GM19397 (cell line): ENCODE data around the gene FANCD2.
"Not testable (repeated sequence)": the region's sequence is repeated elsewhere in the genome, so short reads cannot be mapped to it uniquely, and the experiment has no call there.

Experiments used
- ATAC-seq: cut with Tn5 transposase; IDR thresholded peaks from one replicate; pipeline ENCODE4 v1.9.1; 2021; ENCODE audit warnings: mild to moderate bottlenecking, moderate library complexity; ENCODE audit not compliant: unreplicated experiment

Gene FANCD2

DNA sequence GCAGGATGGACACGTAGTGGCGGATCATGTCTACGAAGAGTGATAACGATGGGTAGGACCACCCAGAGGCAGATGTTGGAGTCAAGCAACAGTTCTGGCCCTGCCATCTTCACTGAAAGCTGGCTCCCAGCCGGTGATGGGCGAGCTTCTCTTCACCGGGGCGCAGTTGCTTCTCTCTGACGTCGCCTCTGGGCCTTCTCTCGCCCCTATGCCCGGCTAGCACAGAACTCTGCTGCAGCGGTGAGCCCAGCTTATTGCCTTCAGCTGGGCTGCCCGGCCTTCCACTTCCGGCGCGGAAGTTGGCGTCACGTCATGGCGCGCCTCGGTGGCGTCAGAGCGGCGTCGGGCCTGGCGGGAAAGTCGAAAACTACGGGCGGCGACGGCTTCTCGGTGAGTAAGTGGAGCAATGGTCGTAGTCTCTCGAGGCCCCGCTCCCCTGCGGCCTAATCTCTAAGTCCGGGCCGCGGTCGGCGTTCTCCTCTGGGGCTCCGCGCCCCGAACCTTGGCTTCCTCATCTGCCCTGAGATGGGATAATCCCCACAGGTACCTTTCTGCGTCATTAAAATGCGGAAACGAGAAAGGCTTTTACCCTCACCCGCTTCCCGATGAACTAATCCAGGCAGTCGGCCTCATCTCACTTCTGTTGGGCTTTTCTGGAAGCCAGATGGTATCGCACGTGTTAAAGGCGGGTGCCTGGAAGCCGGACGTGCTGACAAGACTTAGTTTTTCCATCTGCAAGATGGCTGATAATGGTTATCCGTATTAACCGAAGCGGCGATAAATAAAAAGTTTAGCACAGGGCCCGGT is at the start of gene FANCD2:
FANCD2 (plus strand) TSS at position 354 of the 807 bp plus-strand sequence. CDS start 2,221 bp downstream, outside the sequence.
- peak; percentile 91 for ATAC-seq

DNA sequence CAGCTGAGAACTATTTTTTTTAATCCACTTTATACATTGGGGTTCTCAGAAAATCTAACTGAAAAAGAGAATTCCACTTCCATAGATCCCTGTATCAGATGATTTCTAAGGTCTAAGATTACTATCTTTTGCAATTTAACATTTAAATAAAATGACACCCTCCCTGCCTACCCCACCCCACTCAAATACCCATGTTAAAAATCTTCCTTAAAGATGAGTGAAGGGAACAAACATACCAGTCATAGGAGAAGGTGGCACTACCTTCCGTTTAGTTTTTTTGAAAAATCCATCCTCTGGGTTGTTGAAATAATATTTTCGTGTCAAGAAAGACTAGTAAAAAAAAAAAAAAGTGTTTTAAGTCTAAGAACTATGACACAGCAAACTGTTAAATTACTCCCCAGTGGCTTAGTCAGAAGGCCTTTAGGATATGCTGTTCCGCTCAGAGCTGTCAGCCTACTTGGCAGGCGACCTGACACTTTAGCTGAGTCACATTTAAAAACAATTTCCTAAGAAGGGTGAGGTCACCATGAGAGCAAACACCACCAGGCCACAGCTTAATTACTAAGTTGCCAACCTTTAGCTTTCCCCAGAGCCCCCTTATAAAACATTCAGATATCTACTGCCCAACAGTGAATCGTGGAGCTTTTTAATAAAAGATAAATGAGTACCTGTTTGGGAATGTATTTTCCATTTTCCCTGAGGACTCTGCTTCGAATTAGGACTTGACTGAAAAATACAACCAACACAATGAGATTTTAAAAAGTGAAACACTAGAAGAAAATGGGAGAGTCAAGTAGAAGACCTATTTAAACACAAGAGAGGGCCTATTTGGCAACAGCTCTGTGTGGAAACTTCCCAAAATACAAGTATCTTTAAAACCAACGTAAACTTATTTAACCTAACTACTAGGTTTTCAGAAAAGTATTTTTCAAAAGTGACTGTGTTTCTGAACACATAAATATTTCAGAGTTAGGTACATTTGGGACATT is 49.2 kb upstream of the FANCD2 start:
- no peak for ATAC-seq

DNA sequence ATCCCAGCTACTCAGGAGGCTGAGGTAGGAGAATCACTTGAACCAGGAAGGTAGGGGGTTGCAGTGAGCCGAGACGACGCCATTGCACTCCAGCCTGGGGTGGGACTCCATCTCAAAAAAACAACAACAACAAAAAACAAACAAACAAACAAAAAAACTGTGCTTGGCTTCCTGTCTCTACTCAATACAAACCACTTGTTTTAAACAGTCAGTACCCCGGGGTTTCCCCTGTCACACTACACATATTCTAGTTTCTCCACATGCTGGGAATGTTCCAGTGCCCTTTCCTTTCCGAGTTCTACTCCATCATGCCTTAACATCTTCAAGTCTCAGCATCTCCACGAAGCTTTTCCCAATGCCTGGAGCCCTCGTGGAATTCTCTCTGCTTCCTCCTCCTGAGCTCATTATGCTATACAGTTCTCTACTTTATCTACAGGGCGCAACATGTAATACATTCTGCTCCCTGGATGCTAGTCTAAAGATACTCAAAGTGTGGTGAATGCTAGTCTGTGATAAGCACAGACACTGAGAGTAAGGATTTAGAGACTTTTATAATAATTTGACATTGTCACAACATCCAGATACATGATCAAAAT is 47.4 kb upstream of the FANCD2 start:
- ATAC-seq: no peak

DNA sequence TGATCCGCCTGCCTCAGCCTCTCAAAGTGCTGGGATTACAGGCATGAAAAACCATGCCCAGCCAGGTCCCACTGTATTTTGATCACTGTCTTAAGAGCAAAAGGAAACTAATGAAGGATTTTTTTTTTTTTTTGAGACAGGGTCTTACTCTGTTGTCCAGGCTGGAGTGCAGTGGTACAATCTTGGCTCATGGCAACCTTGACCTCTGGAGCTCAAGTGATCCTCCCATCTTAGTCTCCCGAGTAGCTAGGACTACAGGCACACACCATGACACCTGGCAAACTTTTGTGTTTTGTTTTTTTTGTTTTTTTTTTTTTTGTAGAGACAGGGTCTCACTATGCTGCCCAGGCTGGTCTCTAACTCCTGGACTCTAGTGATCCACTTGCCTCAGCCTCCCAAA is 46.0 kb upstream of the FANCD2 start:
- no peak for ATAC-seq

DNA sequence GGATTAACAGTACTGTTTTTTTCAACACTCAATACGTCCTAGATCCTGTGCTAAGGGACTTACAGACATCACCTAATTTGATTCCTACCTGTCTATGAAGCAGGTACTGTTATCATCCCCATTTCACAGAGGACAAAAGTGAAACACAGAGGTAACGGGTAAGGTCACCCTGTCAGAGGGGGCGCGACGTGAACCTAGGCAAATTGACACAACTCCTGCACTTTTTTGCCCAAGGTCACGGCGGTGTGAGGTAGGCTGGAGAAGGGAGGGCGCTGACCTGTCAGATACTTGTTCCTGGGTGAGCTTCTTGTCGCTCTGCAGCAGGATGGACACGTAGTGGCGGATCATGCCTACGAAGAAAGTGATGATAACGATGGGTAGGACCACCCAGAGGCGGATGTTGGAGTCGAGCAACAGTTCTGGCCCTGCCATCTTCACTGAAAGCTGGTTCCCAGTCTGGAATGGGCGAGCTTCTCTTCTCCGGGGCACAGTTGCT is 40.0 kb upstream of the FANCD2 start:
- peak; percentile 31 for ATAC-seq

DNA sequence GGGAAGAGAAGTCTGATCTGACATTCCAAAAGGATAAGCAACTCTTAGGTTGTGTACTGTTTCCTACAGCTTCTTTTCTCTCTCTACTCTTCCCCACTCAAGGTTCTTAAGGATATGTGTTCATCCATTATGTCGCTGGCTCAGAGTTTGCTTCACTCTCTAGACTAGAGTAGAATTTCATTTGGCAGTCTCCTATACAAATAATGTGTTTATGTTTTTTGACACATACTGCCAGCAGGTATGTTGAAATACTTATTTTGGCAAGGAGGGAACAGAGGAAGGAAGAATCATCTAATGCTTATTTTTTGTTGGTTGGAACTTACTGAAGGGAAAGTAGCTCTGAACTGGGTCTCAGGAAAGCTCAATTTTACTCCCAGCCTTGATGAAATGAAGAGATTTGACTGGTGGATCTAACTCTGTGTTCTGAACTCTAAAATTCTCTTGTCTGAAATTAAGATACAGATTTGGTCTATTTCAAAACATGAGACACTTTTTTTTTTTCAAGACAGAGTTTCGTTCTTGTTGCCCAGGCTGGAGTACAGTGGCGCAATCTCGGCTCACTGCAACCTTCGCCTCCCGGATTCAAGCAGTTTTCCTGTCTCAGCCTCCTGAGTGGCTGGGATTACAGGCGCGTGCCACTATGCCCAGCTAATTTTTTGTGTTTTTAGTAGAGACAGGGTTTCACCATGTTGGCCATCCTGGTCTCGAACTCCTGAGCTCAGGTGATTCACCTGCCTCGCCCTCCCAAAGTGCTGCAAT is 32.0 kb upstream of the FANCD2 start:
- ATAC-seq: no peak

DNA sequence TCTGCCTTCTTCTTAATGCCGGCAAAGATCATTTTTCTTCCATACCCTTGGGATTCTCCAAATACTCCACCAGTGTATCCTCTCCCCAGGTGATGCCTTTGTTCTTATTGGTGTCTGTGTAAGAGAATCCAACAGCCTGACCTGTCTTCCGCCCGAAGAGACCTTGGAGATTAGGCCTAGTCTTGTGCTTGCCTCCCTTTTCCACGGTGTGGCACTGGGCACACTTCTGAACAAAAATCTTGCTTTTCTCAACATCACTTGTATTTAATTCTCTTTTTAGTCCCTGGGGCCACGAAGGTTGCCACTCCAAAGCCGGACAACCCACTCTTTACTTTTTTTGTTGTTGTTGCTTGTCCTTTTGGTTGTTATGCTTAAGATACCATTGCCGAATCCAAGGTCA is 25.6 kb upstream of the FANCD2 start:
- no peak for ATAC-seq

DNA sequence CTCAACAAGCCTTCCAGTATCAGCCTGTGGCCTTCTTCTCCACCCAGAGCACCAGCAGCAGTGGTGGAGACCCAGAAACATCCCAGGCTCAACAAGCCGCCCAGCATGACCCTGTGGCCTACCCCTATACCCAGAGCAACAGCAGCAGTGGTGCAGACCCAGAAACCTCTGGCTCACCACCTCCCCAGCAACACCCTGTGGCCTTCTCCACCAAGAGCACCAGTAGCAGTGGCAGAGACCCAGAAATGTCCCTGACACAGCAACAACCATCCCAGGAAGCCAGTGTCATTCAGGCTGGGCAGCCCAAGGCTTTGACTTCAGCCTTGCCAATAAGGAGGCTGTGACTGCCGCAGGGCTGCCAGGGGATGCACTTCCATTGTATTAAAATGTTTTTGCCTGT is 23.3 kb upstream of the FANCD2 start:
- no peak for ATAC-seq

DNA sequence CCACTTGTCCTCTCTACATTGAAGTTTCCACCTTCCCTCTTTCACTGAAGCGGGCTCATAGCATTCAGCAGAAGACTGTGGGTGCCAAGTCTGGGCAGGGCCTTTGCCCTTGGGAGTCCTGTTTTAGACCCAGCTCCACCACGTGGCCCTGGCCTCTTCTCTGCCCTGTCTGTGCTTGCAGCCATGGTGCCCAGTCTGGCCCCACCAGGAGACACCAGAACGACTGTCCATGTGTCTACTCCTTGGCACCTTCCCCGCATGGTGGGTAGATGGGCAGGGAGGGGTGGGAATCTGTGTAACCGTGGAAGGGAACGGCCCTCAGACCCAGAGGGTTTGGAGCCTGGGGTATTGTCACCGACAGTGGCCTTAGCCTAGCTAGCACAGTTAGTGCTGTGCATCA is 21.7 kb upstream of the FANCD2 start:
- ATAC-seq: no peak

DNA sequence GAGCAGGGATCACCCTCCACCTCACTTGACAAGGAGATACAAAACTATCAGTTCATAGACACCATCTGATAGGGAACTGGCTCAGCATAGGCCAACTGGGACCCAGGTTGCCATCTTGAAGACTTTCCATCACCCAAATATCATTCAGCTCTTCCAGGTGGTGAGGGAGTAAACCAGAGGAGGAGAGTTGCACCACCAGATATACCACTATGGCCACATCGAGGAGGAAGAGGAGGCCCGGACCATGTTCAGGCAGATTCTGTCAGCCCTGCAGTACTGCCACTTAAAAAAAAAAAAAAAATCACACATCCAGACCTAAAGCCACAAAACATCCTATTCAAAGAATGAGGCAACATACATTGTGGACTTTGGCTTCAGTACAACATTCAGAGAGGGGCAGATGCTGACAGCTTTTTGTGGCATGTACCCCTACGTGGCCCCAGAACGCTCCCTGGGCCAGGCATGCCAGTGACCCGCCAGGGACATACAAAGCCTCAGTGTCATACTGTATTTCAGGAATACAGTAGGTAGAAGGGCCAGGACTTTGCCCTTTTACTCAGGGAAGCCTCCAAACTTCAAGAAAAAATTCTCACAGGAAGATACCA is 21.2 kb upstream of the FANCD2 start:
- ATAC-seq: no peak

DNA sequence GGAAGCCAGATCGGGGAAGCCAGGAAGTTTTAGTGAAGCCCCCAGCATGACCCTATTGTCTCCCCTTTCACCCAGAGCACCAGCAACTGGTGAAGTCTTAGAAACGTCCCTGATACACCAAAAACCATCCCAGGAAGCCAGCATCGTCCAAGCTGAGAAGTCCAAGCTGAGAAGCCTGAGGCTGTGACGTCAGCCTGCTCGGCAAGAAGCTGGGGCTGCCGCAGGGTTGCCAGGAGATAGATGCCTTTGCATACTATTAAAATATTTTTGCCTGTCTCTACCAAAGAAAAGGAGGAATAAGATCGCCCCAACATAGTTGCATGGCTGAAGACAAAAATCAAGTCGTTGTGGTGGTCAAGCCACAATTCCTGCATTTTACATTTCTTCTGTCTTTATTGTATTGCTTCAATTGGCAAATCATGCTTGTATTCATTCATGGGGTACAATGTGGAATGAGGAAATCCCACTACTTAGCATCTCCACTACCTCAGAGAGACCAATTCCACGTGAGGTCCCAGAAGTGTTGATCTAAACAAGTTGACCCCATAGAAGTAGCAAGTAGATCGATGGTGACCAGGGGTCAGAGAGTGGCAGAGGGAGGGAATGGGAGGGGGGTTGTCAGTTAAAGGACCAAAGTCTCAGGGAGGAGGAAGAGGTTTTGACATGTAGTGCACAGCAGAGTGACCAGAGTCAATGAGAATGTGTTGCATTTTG is 20.0 kb upstream of the FANCD2 start:
- ATAC-seq: no peak

DNA sequence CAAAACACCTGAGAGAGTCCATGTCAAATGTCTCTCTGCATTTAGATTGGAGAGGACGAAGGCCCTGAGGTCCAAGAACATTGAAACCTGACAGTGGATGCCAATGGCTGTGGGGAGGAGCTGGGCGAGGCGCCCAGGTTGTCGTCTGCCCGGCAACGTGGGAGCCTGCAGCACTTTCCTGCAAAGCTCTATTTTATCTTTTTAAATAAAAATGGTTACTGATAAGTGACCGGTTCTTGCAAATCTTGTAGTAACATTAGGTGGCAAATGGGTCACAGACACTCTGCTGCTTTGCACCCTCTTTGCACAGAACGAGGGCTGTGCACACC is 19.5 kb upstream of the FANCD2 start:
- no peak for ATAC-seq

DNA sequence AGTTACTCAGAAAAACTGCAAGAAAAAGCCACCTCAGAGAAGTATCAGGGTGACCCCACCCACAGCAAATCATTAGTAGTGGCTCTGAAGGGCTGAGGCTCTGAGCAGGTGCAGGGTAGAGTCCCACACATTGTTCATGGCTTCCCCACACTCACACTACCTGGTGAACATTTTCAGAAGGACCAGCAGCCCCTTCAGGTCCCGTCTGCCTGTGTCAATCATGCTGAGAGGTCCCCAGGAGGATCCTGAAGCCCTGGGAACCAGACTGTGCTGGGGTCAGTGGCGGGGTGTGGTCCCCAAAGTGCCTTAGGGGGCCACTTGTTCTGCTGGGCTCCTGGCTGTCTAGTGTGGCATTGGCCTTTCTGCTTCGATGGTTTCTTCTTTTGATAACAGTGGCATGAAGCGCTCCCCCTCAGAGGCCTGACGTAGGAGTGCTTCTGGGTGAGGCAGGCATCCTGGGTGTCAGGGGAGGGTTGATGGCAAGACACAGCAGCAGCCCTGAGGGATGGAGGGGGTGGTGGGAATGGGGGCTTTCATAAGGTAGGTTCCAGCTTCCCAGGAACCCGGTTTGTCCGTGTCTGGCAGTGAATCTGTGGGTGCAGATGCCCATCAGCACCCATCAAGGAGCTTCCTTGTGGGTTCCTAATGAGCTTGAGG is 19.0 kb upstream of the FANCD2 start:
- ATAC-seq: no peak

DNA sequence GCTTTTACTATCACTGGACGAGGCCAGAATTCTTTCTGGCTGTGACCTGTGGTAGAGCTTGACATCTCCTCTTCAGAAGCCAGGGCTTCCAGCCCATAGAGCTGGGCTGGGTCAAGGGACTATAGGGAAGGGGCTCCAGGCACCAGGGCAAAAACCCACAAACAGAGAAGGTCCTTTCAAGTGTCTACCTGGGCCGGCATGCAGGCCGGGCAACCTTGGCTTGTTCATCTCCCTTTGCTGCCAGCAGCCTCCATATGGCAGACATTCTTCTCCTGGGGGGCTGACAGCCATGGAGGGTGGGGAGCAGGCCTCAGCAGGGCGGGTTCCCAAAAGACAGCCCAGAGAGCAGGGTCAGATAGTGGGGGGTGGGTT is 18.0 kb upstream of the FANCD2 start:
- ATAC-seq: not testable (repeated sequence)

DNA sequence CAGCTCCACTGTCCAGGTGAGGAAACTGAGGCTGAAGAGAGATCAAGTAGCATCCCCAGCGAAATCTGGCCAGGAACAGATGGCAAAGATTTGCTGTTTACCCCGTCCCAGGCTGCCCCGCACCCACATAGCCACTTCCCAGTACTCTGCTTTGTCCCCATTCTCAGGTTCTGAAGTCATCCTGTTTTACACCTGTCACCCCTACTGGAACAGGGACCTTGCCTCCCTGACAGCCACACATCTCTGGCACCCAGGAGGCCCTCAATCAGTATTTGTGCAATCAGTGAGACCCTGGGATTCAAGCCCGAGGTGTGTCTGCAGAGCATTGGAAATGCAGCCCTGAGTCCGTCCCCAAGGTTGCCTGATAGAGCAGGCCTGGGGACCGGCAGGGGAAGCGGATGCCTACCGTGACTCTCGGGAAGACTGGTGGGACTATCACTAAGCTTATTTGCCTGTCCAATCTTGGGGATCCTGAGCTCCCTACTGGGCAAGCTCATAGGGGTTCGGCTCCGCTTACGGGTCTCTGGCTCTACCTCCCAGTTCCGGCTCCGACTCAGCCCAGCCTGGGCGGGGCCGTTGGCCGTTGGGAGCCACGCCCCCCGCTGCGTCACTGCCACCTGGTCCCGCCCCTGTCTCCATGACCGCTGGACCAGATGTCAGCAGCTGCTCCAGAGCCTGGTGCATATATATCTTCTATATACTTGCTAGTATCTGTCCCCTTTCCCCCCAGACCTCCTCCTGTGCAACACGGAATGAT is 17.5 kb upstream of the FANCD2 start:
- peak; percentile 64 for ATAC-seq

DNA sequence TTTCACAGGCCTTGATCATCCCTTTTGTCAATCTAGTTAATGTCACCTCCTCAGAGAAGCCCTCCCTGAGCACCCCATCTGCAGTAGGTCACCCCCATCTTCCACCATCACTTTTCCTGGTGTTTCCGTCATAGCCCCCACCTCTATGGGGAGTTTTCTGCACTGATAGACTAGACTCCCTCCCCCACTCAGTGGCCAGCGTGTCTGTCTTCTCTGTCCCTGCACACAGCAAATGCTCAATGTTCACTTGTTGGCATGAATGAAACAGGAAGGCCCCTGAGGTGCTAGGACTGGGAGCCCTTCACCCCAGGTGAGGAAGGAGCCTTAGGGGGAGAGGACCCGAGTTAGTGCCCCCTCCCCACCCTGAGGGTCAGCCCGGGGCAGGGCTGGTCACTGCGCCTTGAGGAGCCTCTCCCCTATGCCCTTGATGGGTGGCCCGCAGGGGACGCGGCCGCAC is 15.8 kb upstream of the FANCD2 start:
- no peak for ATAC-seq

DNA sequence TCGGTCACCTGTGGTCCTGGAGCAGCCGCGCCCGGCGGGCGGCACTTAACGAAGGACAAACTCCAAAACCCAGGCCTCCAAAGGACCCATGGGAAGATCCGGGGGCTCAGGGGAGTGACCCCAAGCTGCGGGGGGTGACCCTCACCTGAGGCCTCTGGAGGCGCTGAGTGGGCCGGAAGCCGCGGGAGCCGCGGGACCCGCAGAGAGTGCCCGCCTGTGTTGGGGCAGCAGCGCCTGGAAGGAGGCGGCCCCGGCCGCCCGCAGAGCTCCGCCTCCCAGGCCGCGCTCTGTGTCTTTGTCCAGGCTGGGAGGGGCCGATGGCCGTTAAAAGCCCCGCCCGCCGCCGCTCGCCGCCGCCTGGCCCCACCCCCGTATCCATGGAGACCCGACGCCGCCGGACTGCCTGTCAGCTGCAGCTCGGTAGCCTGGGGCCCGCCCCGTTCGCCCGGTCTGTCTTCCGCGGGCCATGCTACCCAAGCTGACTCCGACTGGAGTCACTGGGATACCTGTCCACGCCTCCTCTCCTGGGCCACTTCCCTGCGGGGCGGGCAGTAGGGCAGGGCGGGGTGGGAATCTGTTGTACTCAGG is 15.3 kb upstream of the FANCD2 start:
- peak; percentile 85 for ATAC-seq

DNA sequence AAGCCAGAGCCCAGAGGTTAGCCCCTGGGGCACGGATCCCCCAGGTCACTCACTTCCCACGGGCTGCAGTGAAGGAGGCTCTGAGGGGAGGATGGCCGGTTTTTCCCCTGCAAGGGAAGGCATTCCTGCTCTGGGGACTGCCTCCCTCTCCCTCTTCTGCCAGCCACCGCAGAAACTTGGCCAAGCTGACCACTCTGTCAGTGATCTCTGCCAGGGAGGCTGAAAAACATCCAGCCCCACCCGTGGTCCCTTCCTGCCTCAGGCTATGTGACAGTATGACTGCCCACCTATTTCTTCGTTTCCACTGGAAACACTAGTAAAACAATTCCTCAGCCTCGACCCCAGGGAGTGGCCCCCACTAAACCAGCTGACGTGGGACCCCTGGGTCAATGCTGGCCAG is 14.6 kb upstream of the FANCD2 start:
- no peak for ATAC-seq
